PC-9 (cell line): ENCODE results near the gene ARHGAP22. TPM values are rescaled to one million over a fixed set of nuclear protein-coding genes. Genes with fewer than 3 reads are reported as not detected.

Experiments used
- BruUV-seq: library from RNA; stranded (reverse); fragments of 400-500 nt; replicated peaks from 2 replicates; lab custom pipeline; 2021; lab: Mats Ljungman, UMichigan
- CTCF ChIA-PET: fragments of 300-600 bp; sonication (Branson Sonifier 250); formaldehyde crosslinking; loops from one replicate; lab custom pipeline; 2022; ENCODE audit warnings: antibody characterized with exemption; lab: Charles Lee
- POLR2A ChIA-PET: fragments of 300-600 bp; sonication (Branson Sonifier 250); formaldehyde crosslinking; loops from one replicate; lab custom pipeline; 2022; ENCODE audit warnings: antibody characterized with exemption; ENCODE audit not compliant: unreplicated experiment; lab: Charles Lee
- DNase-seq, 2 experiments: peaks; one replicate each; pipeline versions ENCODE4 v3.0.0 to v3.0.0-alpha.2; 2015 to 2022; ENCODE audit warnings: mixed read lengths in 1 of 2
- H2AFZ ChIP-seq: fragments of 200-600 bp; sonication (generic); 2 replicates; pipeline ENCODE4 v1.8.1; 2017; ENCODE audit warnings: antibody characterized with exemption
- H3F3A ChIP-seq: fragments of 200-600 bp; sonication (generic); 2 replicates; pipeline ENCODE4 v1.8.1; 2017; ENCODE audit warnings: antibody characterized with exemption, mild to moderate bottlenecking, low read depth; ENCODE audit not compliant: insufficient read depth
- H3K27ac ChIP-seq: fragments of 200-600 bp; sonication (generic); 2 replicates; pipeline ENCODE4 v1.6.1; 2016; ENCODE audit warnings: mixed run types
- H3K27me3 ChIP-seq: fragments of 200-600 bp; sonication (generic); 2 replicates; pipeline ENCODE4 v1.6.1; 2016; ENCODE audit warnings: low read depth, mixed run types; ENCODE audit not compliant: insufficient read depth
- H3K36me3 ChIP-seq: fragments of 200-600 bp; sonication (generic); 2 replicates; pipeline ENCODE4 v1.6.1; 2016; ENCODE audit warnings: low read depth, mixed run types
- H3K4me1 ChIP-seq: fragments of 200-600 bp; sonication (generic); replicated peaks from 2 replicates; pipeline ENCODE4 v1.6.1; 2016; ENCODE audit warnings: mixed run types; ENCODE audit not compliant: insufficient read depth
- H3K4me2 ChIP-seq: fragments of 200-600 bp; sonication (generic); 2 replicates; pipeline ENCODE4 v1.6.1; 2017; ENCODE audit warnings: mixed run types
- H3K4me3 ChIP-seq: fragments of 200-600 bp; sonication (generic); 2 replicates; pipeline ENCODE4 v1.6.1; 2016; ENCODE audit warnings: mixed run types
- H3K79me2 ChIP-seq: fragments of 200-600 bp; sonication (generic); 2 replicates; pipeline ENCODE4 v1.6.1; 2017; ENCODE audit warnings: low read depth, mixed run types
- H3K9me2 ChIP-seq: fragments of 200-600 bp; sonication (generic); 2 replicates; pipeline ENCODE4 v1.8.1; 2017; ENCODE audit warnings: mild to moderate bottlenecking; ENCODE audit not compliant: insufficient read depth
- H3K9me3 ChIP-seq: fragments of 200-600 bp; sonication (generic); 2 replicates; pipeline ENCODE4 v1.8.1; 2016; ENCODE audit warnings: low read depth; ENCODE audit not compliant: insufficient read depth
- H4K20me1 ChIP-seq: fragments of 200-600 bp; sonication (generic); 2 replicates; pipeline ENCODE4 v1.8.1; 2017; ENCODE audit not compliant: insufficient read depth
- EZH2 ChIP-seq: fragments of 200-600 bp; sonication (generic); IDR thresholded peaks from 2 replicates; pipeline ENCODE4 v1.8.0; 2017; ENCODE audit warnings: antibody characterized with exemption, low read depth
- intact Hi-C: fragments of 100-400 bp; cut with micrococcal nuclease; formaldehyde crosslinking; loops from one replicate; pipeline ENCODE4 v1.10.0; 2022; ENCODE audit not compliant: unreplicated experiment
- total RNA-seq: library from RNA; stranded (reverse); gene quantifications from 2 replicates; pipeline ENCODE4 v1.2.3, GENCODE V29; 2021
- TF ChIP-seq, protein P1 (sequence below): fragments of 200-600 bp; sonication (generic); conservative IDR thresholded peaks from 2 replicates; pipeline ENCODE4 v1.6.1; 2017; ENCODE audit warnings: mixed run types, antibody characterized with exemption, mild to moderate bottlenecking, moderate library complexity

Gene ARHGAP22
- total RNA-seq, 1 experiment from 2014 or later: 4.0 TPM

DNA sequence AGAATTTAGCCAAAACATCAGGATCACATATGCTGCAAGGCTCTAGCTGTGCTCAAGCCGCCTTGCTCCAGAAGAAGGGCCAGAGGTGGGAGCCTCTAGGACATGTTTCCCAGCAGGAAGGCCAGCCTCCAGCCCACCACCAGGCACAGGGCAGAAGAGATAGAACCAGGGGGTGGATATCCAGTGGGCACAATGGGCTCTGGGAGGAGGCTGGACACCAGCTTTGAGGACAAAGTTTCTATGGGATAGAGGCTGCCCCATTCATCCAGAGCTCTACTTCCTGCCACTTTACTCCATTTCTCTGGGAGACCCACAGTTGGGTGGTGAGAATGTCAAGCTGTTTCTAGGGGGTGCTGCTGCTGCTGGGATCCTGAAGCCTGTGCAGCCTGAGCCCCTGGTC lies 77.1 kb downstream of the ARHGAP22 start:
- Histone ChIP-seq H2AFZ (no peak overlapping the region), H3K9me2 (no peaks in the 10 kb centered on the region), H3K4me3 (no peak overlapping the region), H3K27me3 (peaks cover 29% of the 10 kb centered on the region; the same call in 1 of the 2 replicates), H3K79me2 (no peaks in the 10 kb centered on the region), H3F3A (no peaks in the 10 kb centered on the region), H3K36me3 (no peaks in the 10 kb centered on the region), H3K27ac (no peak overlapping the region), H4K20me1 (no peaks in the 10 kb centered on the region), H3K4me1 (0 out of 2 replicates have a peak, but pooled peaks cover 3% of the 10 kb centered on the region), H3K4me2 (no peak overlapping the region), H3K9me3 (no peaks in the 10 kb centered on the region)
- ChIA-PET CTCF (no interaction called here), POLR2A (no interaction called here)
- BruUV-seq: no TSS peak
- no peak for TF ChIP-seq EZH2
- TF ChIP-seq, protein P1, sequence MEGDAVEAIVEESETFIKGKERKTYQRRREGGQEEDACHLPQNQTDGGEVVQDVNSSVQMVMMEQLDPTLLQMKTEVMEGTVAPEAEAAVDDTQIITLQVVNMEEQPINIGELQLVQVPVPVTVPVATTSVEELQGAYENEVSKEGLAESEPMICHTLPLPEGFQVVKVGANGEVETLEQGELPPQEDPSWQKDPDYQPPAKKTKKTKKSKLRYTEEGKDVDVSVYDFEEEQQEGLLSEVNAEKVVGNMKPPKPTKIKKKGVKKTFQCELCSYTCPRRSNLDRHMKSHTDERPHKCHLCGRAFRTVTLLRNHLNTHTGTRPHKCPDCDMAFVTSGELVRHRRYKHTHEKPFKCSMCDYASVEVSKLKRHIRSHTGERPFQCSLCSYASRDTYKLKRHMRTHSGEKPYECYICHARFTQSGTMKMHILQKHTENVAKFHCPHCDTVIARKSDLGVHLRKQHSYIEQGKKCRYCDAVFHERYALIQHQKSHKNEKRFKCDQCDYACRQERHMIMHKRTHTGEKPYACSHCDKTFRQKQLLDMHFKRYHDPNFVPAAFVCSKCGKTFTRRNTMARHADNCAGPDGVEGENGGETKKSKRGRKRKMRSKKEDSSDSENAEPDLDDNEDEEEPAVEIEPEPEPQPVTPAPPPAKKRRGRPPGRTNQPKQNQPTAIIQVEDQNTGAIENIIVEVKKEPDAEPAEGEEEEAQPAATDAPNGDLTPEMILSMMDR: no peak
- intact Hi-C loops: no loop called here
- no peak for DNase-seq

DNA sequence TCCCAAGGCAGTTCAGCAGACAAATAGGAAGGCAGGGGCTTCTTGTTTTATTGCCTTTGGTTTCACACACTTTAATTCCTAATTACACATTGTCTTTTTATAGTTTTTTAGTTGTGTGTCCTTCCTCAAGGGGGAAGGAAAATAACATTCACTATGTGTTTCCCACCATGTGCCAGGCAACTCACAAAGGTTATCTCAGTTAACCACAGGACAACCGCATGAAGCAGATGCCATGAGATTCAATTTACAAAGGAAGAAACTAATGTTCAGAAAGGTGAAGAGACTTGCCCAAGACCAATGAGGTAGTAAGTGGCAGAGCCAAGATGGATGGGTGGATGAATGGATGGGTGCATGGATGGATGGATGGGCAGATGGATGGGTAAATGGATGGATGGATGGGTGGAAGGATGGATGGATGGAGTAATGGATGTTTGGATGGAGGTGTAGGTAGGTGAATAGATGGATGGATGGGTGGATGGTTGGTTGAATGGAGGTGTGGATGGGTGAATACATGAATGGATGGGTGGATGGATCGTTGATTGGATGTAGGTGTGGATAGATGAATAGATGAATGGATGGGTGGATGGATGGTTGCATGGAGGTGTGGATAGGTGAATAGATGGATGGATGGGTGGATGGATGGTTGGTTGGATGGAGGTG lies 77.9 kb downstream of the ARHGAP22 start:
- no peaks in the 10 kb centered on the region for H3K36me3 ChIP-seq
- CTCF ChIA-PET: no interaction called here
- H3K4me2 ChIP-seq: no peak overlapping the region
- H3K4me3 ChIP-seq: no peak overlapping the region
- H3K27me3 ChIP-seq: peaks cover 33% of the 10 kb centered on the region; the same call in 1 of the 2 replicates
- POLR2A ChIA-PET: no interaction called here
- no peaks in the 10 kb centered on the region for H3K9me2 ChIP-seq
- no peaks in the 10 kb centered on the region for H3F3A ChIP-seq
- intact Hi-C loops: no loop called here
- TF ChIP-seq EZH2: no peak
- TF ChIP-seq, protein P1: no peak
- H3K27ac ChIP-seq: no peak overlapping the region
- H4K20me1 ChIP-seq: no peaks in the 10 kb centered on the region
- no peaks in the 10 kb centered on the region for H3K9me3 ChIP-seq
- H3K79me2 ChIP-seq: no peaks in the 10 kb centered on the region
- BruUV-seq: no TSS peak
- no peak for DNase-seq
- H2AFZ ChIP-seq: no peak overlapping the region
- H3K4me1 ChIP-seq: 0 out of 2 replicates have a peak, but pooled peaks cover 3% of the 10 kb centered on the region

DNA sequence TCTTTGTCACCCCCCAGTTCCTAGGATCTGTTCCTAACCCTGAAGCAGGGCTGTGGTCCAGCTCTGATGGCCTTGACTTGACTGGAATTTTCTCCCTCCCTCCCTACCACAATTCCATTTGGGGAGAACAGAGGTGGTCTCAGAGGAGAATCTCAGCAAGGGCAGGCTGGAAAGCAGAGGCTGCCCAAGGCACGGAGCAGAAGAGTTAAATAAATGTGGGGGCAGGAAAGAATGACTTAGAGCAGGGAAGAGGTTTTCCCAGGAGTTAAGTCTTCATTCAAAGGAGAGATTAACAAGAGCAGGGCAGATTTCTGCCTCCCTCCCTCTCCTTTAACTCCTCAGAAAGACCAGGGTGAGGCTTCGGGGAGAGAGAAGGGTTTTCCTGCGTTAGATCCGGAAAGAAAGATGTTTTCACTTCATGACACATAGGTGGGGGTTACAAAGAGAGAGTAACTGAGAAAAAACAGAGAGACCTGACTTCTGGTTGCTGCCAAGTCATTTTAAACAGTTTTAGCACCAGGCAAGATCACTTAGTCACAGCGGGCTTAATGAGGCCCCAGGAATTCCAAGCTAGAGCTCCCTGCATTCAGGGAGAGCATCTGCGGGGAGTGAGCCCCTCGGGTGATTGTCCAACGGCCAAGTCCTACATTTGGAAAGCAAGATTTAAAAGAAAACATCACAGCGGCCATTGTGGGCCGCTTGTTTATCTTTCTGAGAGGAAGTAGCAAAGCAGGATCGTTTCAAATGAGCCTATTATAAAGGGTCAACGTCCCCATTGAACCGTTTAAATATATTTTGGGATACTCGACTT lies 78.7 kb downstream of the ARHGAP22 start:
- Histone ChIP-seq H2AFZ (no peak overlapping the region), H3K4me1 (0 out of 2 replicates have a peak, but pooled peaks cover 3% of the 10 kb centered on the region), H3K4me2 (no peak overlapping the region), H3K27me3 (peaks cover 33% of the 10 kb centered on the region; the same call in 1 of the 2 replicates), H3K27ac (no peak overlapping the region), H3K4me3 (no peak overlapping the region), H3K79me2 (no peaks in the 10 kb centered on the region), H3K9me2 (no peaks in the 10 kb centered on the region), H4K20me1 (no peaks in the 10 kb centered on the region), H3K36me3 (no peaks in the 10 kb centered on the region), H3F3A (no peaks in the 10 kb centered on the region), H3K9me3 (no peaks in the 10 kb centered on the region)
- intact Hi-C loops: no loop called here
- TF ChIP-seq, protein P1: no peak
- TF ChIP-seq EZH2: no peak
- CTCF ChIA-PET: no interaction called here
- POLR2A ChIA-PET: no interaction called here
- no TSS peak for BruUV-seq
- DNase-seq: no peak
